LNCAP (cell line): ENCODE results near the gene WNT3.

Experiments
- TF ChIP-seq, protein P1 (sequence below): fragments of 450-650 bp; IDR thresholded peaks from 2 replicates; pipeline ENCODE4 v1.5.1; 2017; ENCODE audit warnings: mild to moderate bottlenecking

Gene WNT3

GRCh38 chr17:46847204-46848191 is 29.0 kb upstream of the WNT3 start:
- TF ChIP-seq, protein P1, sequence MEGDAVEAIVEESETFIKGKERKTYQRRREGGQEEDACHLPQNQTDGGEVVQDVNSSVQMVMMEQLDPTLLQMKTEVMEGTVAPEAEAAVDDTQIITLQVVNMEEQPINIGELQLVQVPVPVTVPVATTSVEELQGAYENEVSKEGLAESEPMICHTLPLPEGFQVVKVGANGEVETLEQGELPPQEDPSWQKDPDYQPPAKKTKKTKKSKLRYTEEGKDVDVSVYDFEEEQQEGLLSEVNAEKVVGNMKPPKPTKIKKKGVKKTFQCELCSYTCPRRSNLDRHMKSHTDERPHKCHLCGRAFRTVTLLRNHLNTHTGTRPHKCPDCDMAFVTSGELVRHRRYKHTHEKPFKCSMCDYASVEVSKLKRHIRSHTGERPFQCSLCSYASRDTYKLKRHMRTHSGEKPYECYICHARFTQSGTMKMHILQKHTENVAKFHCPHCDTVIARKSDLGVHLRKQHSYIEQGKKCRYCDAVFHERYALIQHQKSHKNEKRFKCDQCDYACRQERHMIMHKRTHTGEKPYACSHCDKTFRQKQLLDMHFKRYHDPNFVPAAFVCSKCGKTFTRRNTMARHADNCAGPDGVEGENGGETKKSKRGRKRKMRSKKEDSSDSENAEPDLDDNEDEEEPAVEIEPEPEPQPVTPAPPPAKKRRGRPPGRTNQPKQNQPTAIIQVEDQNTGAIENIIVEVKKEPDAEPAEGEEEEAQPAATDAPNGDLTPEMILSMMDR, result no peak

GRCh38 chr17:46842835-46843234 is 24.3 kb upstream of the WNT3 start:
- TF ChIP-seq, protein P1, result peak; percentile 61

DNA sequence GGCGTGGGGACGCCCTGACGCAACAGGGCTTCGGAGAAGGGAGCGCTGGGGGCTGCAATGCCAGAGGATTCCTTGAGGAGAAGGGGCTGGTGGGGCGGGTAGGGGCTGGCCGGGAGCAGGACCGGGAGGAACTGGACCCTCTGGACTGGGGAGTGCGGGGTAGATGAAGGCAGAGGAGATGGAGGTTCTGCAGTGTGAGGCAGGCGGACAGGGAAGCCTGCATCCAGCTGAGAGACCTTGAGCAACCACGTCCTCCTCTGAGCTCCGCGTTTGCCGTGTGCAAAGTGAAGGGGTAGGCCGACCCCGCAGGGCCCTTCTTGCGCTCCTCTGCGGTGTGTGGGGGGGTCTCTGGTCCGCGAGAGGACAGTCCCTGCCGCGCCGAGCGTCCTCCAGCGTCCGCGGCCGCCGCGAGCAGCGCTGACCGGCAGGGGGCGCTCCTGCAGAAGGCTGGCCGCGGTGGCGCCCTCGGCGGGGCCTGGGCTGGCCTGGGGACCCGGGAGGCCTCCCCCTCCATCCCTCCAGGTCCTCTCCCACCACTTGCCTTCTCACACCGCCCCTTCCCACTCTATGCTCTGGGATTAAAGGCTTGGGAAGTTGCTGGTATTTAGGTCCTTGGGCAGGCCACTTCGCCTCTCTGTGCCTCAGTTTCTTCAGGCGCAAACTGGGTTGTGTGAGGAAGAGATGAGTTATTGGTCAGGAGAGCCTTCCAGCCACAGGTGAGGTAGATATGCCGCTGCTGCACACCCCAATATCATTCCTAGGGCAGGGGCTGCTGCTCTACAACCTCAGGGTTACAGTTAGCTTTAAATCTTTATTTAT is 23.3 kb upstream of the WNT3 start:
- TF ChIP-seq, protein P1, result peak; percentile 94

GRCh38 chr17:46839211-46839610 is 20.7 kb upstream of the WNT3 start:
- TF ChIP-seq, protein P1, result no peak

- TF ChIP-seq, protein P1, result no peak
Observed at GRCh38 chr17:46837521-46837920, 19.0 kb upstream of the WNT3 start.

GRCh38 chr17:46836500-46836899 is 18.0 kb upstream of the WNT3 start:
- TF ChIP-seq, protein P1, result no peak

DNA sequence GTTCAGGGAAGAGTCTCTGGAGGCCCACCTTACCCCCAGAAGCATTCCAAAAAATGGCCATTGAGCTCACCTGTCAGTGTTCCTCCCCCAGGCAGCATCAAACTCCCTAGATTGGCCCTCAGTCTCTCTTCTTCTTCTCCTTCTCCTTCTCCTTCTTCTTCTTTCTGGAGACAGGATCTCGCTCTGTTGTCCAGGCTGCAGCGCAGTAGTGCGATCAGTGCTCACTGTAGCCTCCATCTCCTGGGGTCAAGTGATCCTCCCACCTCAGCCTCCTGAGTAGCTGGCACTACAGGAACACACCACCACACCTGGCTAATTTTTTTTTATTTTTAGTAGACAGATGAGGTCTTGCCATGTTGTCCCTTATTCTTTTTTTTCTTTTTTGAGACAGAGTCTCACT is 16.4 kb upstream of the WNT3 start:
- TF ChIP-seq, protein P1, result no peak
